ENCODE measurements around the gene NANOS1.

The NANOS1 gene

GRCh38 chr10:119020627-119020946 lies 8.9 kb upstream of the NANOS1 start:
- Histone ChIP-seq H2BK15ac (ENCODE audit: low read length) (no peak overlapping the region), H3K79me1 (ENCODE audit: low read depth, low read length) (no peaks in the 10 kb centered on the region), H3K36me3 (replicated peaks in 1 of 2; ENCODE audit: control insufficient read depth in 2 of 2, insufficient read depth in 2 of 2, low read length in 2 of 2) (no peaks in the 10 kb centered on the region), H2BK5ac (ENCODE audit: low read length) (no peak overlapping the region), H2AFZ (ENCODE audit: low read length) (no peak overlapping the region), H2BK120ac (ENCODE audit: low read depth, low read length) (no peak overlapping the region), H3K9me3 (replicated peaks in 1 of 2; ENCODE audit: control insufficient read depth in 2 of 2, insufficient read depth in 1 of 2, low read depth in 1 of 2, low read length in 2 of 2) (no peaks in the 10 kb centered on the region), H2BK12ac (ENCODE audit: low read length) (no peak overlapping the region), H3K14ac (ENCODE audit: low read length) (no peak overlapping the region), H3K18ac (ENCODE audit: low read length) (peak overlapping the region; percentile 71), H3K4me3 (ENCODE audit: low read length in 2 of 2) (no peak overlapping the region), H4K8ac (ENCODE audit: low read depth, low read length) (no peak overlapping the region), H2AK5ac (ENCODE audit: low read depth, low read length) (no peak overlapping the region), H3K4ac (ENCODE audit: low read length) (no peak overlapping the region), H3K27ac (replicated peaks; ENCODE audit: low read length) (no peak overlapping the region), H3K4me2 (ENCODE audit: insufficient read depth, low read length, poor library complexity, severe bottlenecking) (no peak overlapping the region), H4K91ac (ENCODE audit: low read depth, low read length, poor library complexity) (peak overlapping the region; percentile 30), H3K4me1 (ENCODE audit: control insufficient read depth in 2 of 2, insufficient read depth in 1 of 2, low read depth in 1 of 2, low read length in 2 of 2) (peaks cover 3 to 13% of the 10 kb centered on the region in 2 donors), H3K23ac (ENCODE audit: low read depth, low read length, poor library complexity) (no peak overlapping the region), H3K27me3 (ENCODE audit: control insufficient read depth in 3 of 3, insufficient read depth in 3 of 3, low read depth in 1 of 3, low read length in 3 of 3) (peaks cover 0 to 28% (median 0%) of the 10 kb centered on the region in 3 experiments), H3K9ac (ENCODE audit: low read depth, low read length, poor library complexity) (no peak overlapping the region)
- DNase-seq (ENCODE audit: low spot score), result no peak
- WGBS, 2 donors (ENCODE audit: extremely low coverage in 2 of 2, insufficient read length in 2 of 2, insufficient replicate concordance in 1 of 2), result no CpG with 5 or more reads among the region's 2 CpGs

GRCh38 chr10:119022846-119023552 lies 6.5 kb upstream of the NANOS1 start:
- Histone ChIP-seq H4K8ac (ENCODE audit: low read depth, low read length) (no peak overlapping the region), H3K4me1 (ENCODE audit: control insufficient read depth in 2 of 2, insufficient read depth in 1 of 2, low read depth in 1 of 2, low read length in 2 of 2) (peaks cover 3 to 13% of the 10 kb centered on the region in 2 donors), H3K23ac (ENCODE audit: low read depth, low read length, poor library complexity) (no peak overlapping the region), H3K36me3 (replicated peaks in 1 of 2; ENCODE audit: control insufficient read depth in 2 of 2, insufficient read depth in 2 of 2, low read length in 2 of 2) (no peaks in the 10 kb centered on the region), H4K91ac (ENCODE audit: low read depth, low read length, poor library complexity) (no peak overlapping the region), H3K18ac (ENCODE audit: low read length) (no peak overlapping the region), H3K4ac (ENCODE audit: low read length) (no peak overlapping the region), H3K27ac (replicated peaks; ENCODE audit: low read length) (no peak overlapping the region), H3K9ac (ENCODE audit: low read depth, low read length, poor library complexity) (no peak overlapping the region), H2AK5ac (ENCODE audit: low read depth, low read length) (no peak overlapping the region), H3K79me1 (ENCODE audit: low read depth, low read length) (no peaks in the 10 kb centered on the region), H2BK120ac (ENCODE audit: low read depth, low read length) (peak overlapping the region; percentile 91), H3K27me3 (ENCODE audit: control insufficient read depth in 3 of 3, insufficient read depth in 3 of 3, low read depth in 1 of 3, low read length in 3 of 3) (peaks cover 0 to 46% (median 0%) of the 10 kb centered on the region in 3 experiments), H3K4me3 (ENCODE audit: low read length in 2 of 2) (no peak overlapping the region), H3K9me3 (replicated peaks in 1 of 2; ENCODE audit: control insufficient read depth in 2 of 2, insufficient read depth in 1 of 2, low read depth in 1 of 2, low read length in 2 of 2) (no peaks in the 10 kb centered on the region), H2BK12ac (ENCODE audit: low read length) (no peak overlapping the region), H3K14ac (ENCODE audit: low read length) (no peak overlapping the region), H3K4me2 (ENCODE audit: insufficient read depth, low read length, poor library complexity, severe bottlenecking) (no peak overlapping the region), H2BK5ac (ENCODE audit: low read length) (no peak overlapping the region), H2AFZ (ENCODE audit: low read length) (peak overlapping the region; percentile 18), H2BK15ac (ENCODE audit: low read length) (no peak overlapping the region)
- no peak for DNase-seq (ENCODE audit: low spot score)
- WGBS, 2 donors (ENCODE audit: extremely low coverage in 2 of 2, insufficient read length in 2 of 2, insufficient replicate concordance in 1 of 2), result no CpG with 5 or more reads among the region's 8 CpGs

GRCh38 chr10:119023553-119023868 lies 6.0 kb upstream of the NANOS1 start:
- Histone ChIP-seq H3K14ac (ENCODE audit: low read length) (no peak overlapping the region), H3K23ac (ENCODE audit: low read depth, low read length, poor library complexity) (no peak overlapping the region), H3K27me3 (ENCODE audit: control insufficient read depth in 3 of 3, insufficient read depth in 3 of 3, low read depth in 1 of 3, low read length in 3 of 3) (peaks cover 0 to 48% (median 0%) of the 10 kb centered on the region in 3 experiments), H3K27ac (replicated peaks; ENCODE audit: low read length) (no peak overlapping the region), H2BK15ac (ENCODE audit: low read length) (peak overlapping the region; percentile 64), H3K9ac (ENCODE audit: low read depth, low read length, poor library complexity) (no peak overlapping the region), H3K4ac (ENCODE audit: low read length) (no peak overlapping the region), H3K4me3 (ENCODE audit: low read length in 2 of 2) (no peak overlapping the region), H3K79me1 (ENCODE audit: low read depth, low read length) (no peaks in the 10 kb centered on the region), H3K18ac (ENCODE audit: low read length) (peak overlapping the region; percentile 71), H3K4me2 (ENCODE audit: insufficient read depth, low read length, poor library complexity, severe bottlenecking) (no peak overlapping the region), H4K8ac (ENCODE audit: low read depth, low read length) (peak overlapping the region; percentile 48), H2AFZ (ENCODE audit: low read length) (peak overlapping the region; percentile 18), H2BK5ac (ENCODE audit: low read length) (peak overlapping the region; percentile 82), H3K36me3 (replicated peaks in 1 of 2; ENCODE audit: control insufficient read depth in 2 of 2, insufficient read depth in 2 of 2, low read length in 2 of 2) (no peaks in the 10 kb centered on the region), H2BK120ac (ENCODE audit: low read depth, low read length) (peak overlapping the region; percentile 91), H3K9me3 (replicated peaks in 1 of 2; ENCODE audit: control insufficient read depth in 2 of 2, insufficient read depth in 1 of 2, low read depth in 1 of 2, low read length in 2 of 2) (no peaks in the 10 kb centered on the region), H2BK12ac (ENCODE audit: low read length) (no peak overlapping the region), H4K91ac (ENCODE audit: low read depth, low read length, poor library complexity) (no peak overlapping the region), H3K4me1 (ENCODE audit: control insufficient read depth in 2 of 2, insufficient read depth in 1 of 2, low read depth in 1 of 2, low read length in 2 of 2) (peaks cover 3 to 13% of the 10 kb centered on the region in 2 donors), H2AK5ac (ENCODE audit: low read depth, low read length) (peak overlapping the region; percentile 63)
- DNase-seq (ENCODE audit: low spot score), result no peak
- whole genome bisulfite sequencing, 2 donors (ENCODE audit: extremely low coverage in 2 of 2, insufficient read length in 2 of 2, insufficient replicate concordance in 1 of 2), result no CpG with 5 or more reads among the region's 8 CpGs

GRCh38 chr10:119024882-119025281 lies 4.6 kb upstream of the NANOS1 start:
- Histone ChIP-seq H3K4me2 (ENCODE audit: insufficient read depth, low read length, poor library complexity, severe bottlenecking) (no peak overlapping the region), H3K4me3 (ENCODE audit: low read length in 2 of 2) (no peak overlapping the region), H2AFZ (ENCODE audit: low read length) (no peak overlapping the region), H2AK5ac (ENCODE audit: low read depth, low read length) (no peak overlapping the region), H3K9ac (ENCODE audit: low read depth, low read length, poor library complexity) (no peak overlapping the region), H3K27ac (replicated peaks; ENCODE audit: low read length) (no peak overlapping the region), H3K18ac (ENCODE audit: low read length) (no peak overlapping the region), H2BK15ac (ENCODE audit: low read length) (no peak overlapping the region), H2BK12ac (ENCODE audit: low read length) (no peak overlapping the region), H4K8ac (ENCODE audit: low read depth, low read length) (no peak overlapping the region), H4K91ac (ENCODE audit: low read depth, low read length, poor library complexity) (no peak overlapping the region), H3K27me3 (ENCODE audit: control insufficient read depth in 3 of 3, insufficient read depth in 3 of 3, low read depth in 1 of 3, low read length in 3 of 3) (peaks cover 0 to 48% (median 2%) of the 10 kb centered on the region in 3 experiments), H2BK120ac (ENCODE audit: low read depth, low read length) (no peak overlapping the region), H3K4me1 (ENCODE audit: control insufficient read depth in 2 of 2, insufficient read depth in 1 of 2, low read depth in 1 of 2, low read length in 2 of 2) (peaks cover 3 to 13% of the 10 kb centered on the region in 2 donors), H2BK5ac (ENCODE audit: low read length) (no peak overlapping the region), H3K14ac (ENCODE audit: low read length) (no peak overlapping the region), H3K23ac (ENCODE audit: low read depth, low read length, poor library complexity) (no peak overlapping the region), H3K9me3 (replicated peaks in 1 of 2; ENCODE audit: control insufficient read depth in 2 of 2, insufficient read depth in 1 of 2, low read depth in 1 of 2, low read length in 2 of 2) (no peaks in the 10 kb centered on the region), H3K4ac (ENCODE audit: low read length) (no peak overlapping the region), H3K79me1 (ENCODE audit: low read depth, low read length) (peaks cover 2% of the 10 kb centered on the region), H3K36me3 (replicated peaks in 1 of 2; ENCODE audit: control insufficient read depth in 2 of 2, insufficient read depth in 2 of 2, low read length in 2 of 2) (no peaks in the 10 kb centered on the region)
- no peak for DNase-seq (ENCODE audit: low spot score)
- WGBS, 2 donors (ENCODE audit: extremely low coverage in 2 of 2, insufficient read length in 2 of 2, insufficient replicate concordance in 1 of 2), result no CpG with 5 or more reads among the region's 6 CpGs

All from neuronal stem cell (in vitro differentiated cells).